HG03064 (cell line): Measurements from ENCODE around the gene MRPL34.
"Not testable (repeated sequence)": the region's sequence is repeated elsewhere in the genome, so short reads cannot be mapped to it uniquely, and the experiment has no call there.

Source experiments
- ATAC-seq: cut with Tn5 transposase; IDR thresholded peaks from one replicate; pipeline ENCODE4 v1.9.1; 2021; ENCODE audit warnings: low read depth; ENCODE audit not compliant: unreplicated experiment

Gene MRPL34

DNA sequence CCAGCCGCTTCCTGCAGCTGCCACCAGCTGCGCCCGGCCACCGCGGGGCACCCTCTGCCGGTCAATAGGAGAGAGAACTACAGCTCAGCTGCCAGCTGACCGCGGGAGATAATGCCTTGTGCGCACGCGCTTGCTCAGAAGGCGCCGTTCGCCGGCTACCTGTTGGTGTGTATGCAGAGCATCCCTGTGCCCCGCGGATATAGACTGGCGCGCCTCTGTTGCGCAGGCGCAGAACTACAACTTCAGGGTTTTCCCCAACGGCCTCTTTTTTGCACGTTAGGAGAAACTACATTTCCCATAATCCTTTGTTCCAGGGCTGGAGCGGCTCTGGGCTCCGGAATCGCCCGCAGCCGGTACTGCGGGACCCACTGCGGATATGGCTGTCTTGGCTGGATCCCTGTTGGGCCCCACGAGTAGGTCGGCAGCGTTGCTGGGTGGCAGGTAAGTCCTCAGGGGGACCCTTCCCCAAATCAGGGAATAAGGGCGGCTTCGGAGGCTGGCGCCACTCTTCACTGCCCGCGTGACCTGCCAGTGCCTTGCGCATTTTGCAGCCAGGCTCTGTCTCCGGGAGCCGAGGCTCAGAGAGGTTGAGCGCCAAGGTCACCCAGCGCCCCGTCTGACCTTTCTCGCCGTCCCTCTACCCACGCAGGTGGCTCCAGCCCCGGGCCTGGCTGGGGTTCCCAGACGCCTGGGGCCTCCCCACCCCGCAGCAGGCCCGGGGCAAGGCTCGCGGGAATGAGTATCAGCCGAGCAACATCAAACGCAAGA lies at the start of gene MRPL34:
TSS of gene MRPL34 (plus strand) at position 356 of the 768 bp plus-strand sequence. CDS start at position 377, 21 bp downstream.
- ATAC-seq = peak; percentile 52

DNA sequence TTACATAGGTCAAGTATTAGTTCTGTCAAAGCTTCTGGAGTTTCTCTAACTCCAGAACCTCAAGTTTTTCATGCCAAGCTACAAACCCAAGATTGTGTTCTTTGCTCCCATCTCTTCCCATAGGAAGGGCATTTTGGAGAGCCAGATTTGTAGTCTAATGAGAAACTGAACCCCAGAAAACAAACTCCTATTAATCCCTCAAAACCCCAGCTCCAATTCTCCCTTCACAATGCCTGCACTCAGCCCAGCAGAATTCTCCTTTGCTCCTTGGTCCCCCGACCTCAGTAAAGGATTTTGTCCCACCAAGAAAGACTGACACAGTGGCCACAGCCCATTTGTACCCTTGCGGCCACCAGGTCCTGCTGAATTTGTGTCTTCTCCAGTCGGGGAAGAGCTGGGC lies 49.5 kb upstream of the MRPL34 start:
- no peak for ATAC-seq

DNA sequence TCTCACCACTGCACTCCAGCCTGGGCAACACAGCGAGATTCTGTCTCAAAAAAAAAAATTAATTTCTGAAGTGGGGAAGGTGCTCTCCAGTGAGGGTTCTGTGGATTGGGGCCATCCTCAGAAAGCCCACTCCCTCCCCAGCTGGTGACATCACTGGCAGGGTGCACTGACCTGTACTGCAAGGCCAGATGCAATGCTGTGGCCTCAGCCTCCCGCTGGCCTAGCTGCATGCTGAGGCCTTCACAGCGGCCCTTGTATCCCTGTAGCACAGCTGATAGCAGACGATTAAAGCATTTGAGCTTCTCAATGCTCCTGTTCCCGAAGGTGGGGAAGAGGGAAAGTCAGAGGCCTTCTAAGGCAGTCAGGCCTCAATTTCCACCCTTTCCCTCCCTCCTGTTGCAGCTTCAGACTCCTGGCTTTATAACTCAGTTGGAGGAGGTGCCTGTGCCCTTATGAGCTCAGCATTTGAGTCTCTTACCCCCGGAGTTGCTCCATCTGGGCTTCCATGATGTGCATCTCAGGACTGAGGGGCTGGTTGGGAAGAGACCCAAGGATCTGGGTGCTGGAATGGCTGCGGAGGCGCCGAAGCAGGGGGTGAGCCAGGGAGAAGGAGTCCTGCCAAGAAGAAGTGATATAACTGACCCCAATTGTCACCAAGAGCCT lies 46.4 kb upstream of the MRPL34 start:
- ATAC-seq = no peak

DNA sequence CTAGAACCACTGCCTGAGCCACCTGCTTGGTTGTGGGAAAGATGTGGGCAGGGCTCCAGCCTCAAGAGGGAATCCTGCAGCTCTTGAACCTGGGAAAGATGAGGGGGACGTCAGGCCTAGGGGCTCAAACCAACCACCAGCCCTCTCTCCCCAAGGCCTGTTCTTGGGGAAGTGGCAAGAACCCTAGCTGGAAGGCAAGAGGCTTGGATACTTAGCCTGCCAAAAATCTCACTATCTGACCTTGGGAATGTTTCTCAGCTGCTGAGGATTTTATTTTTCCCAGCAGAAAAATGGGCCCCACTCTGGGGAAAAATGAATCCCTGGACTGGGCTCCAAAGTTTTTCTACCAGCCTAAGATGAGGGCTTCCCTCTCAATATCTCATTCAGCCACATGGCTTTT lies 45.7 kb upstream of the MRPL34 start:
- ATAC-seq = no peak

DNA sequence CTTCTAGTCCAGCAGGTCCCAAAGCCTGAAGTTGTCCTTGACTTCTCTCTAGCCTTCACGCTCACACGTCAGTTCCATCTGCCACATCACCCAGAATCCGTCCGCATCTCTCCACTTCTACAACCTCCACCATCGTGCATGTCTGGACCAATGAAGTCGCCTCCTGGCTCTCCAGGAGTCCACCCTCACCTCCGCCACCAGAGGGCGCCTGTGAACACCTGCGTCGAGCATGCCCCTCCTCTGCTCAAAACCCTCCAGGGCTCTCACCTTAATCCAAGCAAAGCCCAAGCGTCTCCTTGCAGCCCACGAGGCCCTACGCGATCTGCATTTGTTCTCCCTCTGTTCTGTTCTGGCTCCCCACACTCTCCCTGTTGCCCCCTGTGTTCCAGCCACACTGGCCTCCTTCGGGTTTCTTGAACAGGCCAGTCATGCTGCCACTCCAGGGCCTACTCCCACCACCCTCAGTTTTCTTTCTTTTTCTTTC lies 44.8 kb upstream of the MRPL34 start:
- peak; percentile 66 for ATAC-seq

DNA sequence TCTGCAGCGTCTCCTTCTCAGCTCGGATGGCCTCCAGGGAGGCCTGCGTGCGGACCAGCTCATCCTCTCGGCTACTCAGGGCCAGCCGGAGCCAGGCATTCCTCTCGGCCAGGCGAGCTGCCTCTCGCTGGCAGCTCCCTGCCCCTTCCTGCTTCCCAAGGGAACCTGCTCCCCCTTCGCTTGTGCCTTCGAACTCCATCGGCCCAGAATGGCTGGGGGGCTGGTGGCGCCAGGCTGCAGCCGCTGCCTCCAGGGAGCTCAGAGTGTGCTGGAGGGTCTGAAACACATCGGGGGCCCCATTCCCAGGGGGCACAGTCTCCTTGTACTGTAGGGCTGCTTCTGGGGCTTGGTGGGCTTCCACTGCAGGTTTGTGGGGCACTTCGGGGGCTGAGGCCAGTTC lies 43.1 kb upstream of the MRPL34 start:
- no peak for ATAC-seq

DNA sequence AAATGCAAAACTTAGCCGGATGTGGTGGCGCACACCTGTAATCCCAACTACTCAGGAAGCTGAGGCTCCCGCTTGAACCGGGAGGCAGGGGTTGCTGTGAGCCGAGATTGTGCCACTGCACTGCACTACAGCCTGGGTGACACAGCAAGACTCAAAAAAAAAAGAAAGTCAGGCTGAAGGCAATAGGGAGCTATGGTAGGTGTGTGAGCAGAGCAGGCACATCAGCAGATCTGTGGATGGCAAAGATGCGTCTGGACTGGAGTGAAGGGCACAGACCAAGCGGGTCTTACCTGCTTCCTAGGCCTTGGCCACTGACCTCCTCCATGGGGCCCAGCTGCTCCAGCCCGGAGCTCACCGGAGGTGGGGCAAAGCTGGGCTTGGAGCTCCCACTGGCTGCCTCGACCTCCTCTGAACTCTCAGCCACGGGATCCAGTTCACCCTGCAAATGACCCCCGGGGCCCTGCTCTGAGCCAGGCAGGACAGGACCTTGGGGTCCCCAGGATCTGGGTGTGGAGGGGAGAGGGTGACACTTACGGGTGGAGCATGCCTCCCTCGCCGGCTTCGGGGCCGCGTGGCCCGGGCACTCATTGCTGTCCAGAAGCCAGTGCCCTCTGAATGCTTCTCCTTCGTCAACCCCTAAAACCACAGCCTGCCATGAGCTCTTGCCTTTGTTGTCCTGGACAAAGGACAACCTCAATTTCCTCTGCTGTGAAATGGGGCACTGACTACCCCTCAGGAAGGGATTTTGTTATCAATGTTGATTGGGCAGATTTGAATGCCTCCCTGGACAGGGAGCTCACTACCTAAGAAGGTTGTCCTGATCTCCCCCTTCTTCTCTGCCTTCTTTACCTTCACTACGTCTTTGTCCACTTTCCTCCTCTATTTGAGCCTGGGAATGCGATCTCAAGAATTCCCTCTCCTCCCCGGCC lies 41.7 kb upstream of the MRPL34 start:
- ATAC-seq = no peak

DNA sequence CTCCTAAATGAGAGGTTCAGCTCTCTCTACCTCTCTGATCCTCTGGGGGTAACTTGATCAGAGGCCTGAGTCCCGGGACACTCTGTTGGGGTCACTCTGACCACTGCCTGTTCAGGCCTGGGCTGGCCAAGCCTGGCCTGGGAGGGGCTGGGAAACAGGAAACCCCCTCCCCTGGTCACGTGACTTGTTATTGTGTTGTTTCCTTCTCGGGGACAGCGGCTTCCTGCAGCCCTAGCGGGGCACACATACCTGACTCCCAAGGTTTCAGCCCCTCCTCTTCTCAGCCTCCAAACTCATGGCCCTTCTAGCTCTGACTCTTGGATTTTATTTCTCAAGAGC lies 41.1 kb upstream of the MRPL34 start, which contains the start of gene USHBP1:
TSS of gene USHBP1 (minus strand) at position 105 of the 339 bp plus-strand sequence. CDS start 446 bp downstream, outside the sequence.
- ATAC-seq = no peak

DNA sequence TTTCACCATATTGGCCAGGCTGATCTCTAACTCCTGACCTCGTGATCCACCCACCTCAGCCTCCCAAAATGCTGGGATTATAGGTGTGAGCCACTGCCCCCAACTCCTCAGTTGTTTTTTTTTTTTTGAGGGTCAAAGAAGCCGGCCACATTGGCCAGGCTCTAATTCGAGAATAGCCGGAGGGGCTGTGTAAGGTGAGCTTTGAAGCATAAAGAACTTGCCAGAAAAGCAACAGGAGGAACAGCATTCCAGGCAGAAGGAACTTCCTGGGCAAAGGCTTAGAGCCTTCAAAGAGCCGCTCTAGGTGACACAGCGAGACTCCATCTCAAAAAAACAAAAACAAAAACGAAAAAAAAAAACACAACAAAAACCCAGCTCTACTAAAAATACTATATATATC lies 39.6 kb upstream of the MRPL34 start:
- ATAC-seq = no peak

DNA sequence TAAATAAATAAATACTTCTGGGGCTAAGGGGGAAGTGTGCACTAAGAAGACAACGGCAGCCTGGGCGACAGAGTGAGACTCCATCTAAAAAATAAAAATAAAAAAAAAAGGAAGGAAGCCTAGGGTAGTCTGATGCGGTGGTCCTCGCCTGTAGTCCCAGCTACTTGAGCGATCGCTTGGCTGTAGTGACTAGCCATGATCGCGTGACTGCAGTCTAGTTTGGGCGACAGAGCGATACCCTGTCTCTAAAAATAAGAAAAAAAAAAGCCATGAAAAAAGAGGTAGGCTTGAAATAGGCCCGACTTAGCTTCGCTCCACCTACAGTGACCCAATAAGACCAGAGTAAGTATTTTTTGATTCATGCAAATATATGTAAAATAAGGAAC lies 39.1 kb upstream of the MRPL34 start:
- ATAC-seq = peak; percentile 12

DNA sequence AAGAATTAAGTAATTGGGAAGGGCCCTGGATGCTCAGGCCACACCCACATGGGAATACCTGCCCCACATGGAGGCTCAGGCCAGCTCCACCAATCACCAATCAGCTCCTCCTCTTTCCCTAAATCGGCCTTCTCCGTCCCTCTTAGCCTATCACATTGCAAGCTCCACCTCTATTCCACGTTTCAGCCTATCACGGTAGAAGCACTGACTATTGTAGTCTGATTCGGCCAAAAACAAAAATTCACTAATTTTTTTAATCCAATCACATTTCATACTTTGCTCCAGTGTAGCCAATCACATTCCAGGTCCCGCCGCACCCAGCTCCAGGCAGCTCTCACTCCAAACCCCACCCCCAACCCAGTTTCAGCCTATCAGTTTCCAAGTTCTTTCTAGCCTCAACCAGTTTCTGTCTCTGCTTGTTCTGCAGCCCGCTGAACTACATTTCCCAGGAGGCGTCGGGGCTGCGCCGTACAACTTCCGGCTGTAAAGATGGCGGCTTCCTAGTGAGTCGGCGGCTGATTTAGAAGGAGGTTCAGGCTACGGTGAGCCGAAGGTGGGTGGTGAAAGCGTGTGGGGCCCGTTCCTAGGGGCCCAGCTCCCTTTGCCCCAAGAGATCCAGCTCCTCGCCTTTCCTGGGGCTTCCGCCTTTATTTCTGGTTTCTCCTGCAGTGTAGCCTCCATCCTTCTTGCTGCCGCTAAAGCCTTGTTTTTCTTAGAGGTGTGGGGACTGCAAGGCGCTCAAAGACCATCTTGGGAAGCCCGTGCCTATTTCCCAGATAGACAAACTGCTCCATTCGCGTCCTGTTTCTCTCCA lies 38.5 kb upstream of the MRPL34 start, which contains the start of gene BABAM1:
TSS of gene BABAM1 (plus strand) at position 469 of the 814 bp plus-strand sequence. CDS start 1,364 bp downstream, outside the sequence.
- peak; percentile 75 for ATAC-seq

DNA sequence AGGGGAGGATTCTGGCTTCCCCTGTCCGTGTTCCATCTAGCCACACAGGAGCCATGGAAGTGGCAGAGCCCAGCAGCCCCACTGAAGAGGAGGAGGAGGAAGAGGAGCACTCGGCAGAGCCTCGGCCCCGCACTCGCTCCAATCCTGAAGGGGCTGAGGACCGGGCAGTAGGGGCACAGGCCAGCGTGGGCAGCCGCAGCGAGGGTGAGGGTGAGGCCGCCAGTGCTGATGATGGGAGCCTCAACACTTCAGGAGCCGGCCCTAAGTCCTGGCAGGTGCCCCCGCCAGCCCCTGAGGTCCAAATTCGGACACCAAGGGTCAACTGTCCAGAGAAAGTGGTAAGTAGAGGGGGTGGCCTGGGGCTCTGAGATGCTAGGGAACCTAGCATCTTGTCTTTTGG lies 36.9 kb upstream of the MRPL34 start:
- no peak for ATAC-seq

DNA sequence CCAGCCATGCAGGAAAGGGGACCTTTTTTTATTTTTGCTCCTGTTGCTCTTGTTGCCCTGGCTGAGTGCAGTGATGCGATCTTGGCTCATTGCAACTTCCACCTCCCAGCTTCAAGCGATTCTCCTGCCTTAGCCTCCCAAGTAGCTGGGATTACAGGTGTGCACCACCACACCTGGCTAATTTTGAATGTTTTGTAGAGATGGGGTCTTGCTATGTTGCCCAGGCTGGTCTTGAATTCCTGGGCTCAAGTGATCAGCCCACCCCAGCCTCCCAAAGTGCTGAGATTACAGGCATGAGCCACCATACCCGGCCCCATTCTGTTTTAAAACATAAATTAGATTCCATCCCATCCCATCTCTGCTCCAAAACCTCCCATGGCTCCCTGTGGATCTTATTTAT lies 30.8 kb upstream of the MRPL34 start:
- not testable (repeated sequence) for ATAC-seq

DNA sequence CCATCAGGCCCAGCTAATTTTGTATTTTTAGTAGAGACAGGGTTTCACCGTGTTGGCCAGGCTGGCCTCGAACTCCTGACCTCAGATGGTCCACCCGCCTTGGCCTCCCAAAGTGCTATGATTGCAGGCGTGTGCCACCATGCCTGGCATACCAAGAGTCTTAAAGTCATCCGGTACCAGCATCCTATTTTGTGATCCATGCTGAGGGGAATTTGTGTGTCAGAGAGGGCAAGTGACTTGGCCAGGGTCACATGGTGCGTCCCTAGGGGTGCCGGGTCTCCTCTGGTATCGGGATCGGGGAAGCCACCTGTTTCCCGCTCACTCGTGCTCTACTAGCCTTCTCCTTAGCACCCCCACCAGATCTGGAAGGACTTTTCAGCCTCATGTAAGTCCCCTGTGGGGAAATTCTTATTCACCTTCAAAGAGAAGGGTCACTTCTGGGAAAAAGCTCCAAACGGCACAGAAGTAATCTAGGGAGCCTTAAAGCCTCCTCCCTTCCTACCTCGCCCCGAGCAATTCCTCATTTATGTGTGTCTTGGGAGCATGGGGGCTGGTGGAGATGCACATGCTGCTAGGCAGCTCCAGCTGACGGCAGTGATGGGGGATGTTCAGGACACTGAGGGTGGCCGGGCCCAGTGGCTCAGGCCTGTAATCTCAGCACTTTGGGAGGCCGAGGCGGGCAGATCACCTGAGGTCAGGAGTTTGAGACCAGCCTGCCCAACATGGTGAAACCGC lies 30.1 kb upstream of the MRPL34 start:
- no peak for ATAC-seq

DNA sequence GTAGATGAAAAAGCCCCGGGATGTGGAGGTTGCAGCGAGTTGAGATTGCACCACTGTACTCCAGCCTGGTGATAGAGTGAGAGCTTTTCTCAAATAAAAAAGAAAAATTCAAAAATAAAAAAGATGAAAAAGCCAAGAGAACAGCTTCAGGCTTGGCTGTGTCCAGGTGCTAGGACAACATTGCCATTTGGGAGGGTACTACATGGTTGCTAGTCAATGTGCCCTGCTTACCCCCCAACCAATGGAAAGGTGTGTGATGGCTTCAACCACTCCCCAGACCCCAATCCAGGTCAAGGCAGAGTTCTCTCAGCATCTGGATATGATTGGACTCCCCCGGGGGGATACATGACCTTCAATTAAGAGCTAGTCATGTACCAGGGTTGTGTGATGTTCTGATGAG lies 26.2 kb upstream of the MRPL34 start:
- no peak for ATAC-seq

DNA sequence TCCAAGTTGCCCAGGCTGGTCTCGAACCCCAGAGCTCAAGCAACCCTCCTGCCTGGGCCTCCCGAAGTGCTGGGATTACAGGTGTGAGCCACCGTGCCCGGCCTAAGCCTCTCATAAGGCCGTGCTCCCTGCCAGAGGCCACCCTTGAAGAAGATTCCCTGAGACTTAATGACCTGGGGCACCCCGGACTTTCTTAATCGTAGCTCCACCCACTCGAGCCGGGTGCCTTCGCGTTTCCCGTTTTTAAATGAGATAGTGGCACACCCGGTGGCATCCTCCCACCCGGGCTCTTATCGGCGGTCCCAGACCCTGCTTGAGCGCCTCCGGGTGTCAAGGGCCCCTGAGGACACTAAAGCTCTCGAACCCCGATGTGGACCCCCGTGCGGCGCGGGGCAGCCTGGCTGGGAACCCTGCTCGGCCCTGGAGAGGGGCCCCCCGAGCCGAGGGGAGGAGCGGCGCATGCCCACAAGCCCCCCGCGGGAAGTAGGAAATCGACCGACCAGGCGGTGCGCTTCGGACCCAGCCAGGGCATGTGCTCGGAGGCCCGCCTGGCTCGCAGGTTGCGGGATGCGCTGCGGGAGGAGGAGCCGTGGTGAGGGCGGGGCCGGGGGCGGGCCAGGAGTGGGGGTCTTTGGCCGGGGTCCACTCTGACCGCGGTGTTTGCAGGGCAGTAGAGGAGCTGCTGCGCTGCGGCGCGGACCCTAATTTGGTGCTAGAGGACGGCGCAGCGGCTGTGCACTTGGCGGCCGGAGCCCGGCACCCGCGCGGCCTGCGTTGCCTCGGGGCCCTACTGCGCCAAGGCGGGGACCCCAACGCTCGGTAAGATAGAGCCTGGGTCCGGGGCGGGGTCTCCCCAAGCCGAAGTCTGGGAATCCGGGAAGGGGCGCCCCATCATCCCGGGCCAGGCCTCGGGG lies 24.0 kb upstream of the MRPL34 start, which contains the start of gene ANKLE1:
TSS of gene ANKLE1 (plus strand) at position 511 of the 914 bp plus-strand sequence. CDS start at position 531, 20 bp downstream.
- no peak for ATAC-seq

DNA sequence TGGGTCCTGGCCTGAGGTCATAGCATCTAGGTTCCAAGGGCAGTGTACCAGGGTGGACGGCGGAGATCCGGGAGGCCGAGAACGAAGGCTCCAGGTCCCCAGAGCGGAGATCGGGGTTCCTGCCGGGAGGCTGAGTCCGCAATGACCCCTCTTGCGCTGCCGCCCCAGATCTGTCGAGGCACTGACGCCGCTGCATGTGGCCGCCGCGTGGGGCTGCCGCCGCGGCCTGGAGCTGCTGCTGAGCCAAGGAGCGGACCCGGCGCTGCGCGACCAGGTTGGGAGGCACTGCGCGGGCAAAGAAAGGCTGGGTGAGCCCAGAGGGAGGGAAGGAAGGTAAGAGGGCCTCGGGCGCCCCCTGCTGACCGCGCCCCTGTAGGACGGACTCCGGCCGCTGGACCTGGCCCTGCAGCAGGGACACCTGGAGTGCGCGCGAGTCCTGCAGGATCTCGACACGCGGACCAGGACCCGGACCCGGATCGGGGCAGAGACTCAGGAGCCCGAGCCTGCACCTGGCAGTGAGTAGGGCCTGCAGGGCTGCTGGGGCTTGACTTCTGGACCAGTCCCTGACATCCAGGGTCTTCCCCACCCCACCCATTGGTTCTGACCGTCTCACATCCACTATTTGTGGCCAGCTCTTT lies 23.1 kb upstream of the MRPL34 start:
- no peak for ATAC-seq
